Spleen (tissue), 11 donors: ENCODE measurements around the gene MOB2. TPM values are rescaled to one million over a fixed set of nuclear protein-coding genes. Genes with fewer than 3 reads are reported as not detected.
A peak's percentile ranks its signal among the peaks of the same experiment; 100 is the strongest.

Source experiments
- DNase-seq: peaks from one replicate; pipeline ENCODE4 v3.0.0-alpha.2; 2020
- H3K27ac ChIP-seq, 8 donors: fragments of 200-600 bp; sonication (generic) in 7 of 8; 1 replicate in 4 of 8; 2 replicates in 4 of 8; pipeline versions ENCODE4 v1.5.0 to v1.8.0; 2016 to 2021; ENCODE audit warnings: inconsistent platforms in 4 of 8, mild to moderate bottlenecking in 4 of 8, moderate library complexity in 1 of 8
- H3K27me3 ChIP-seq, 7 donors: fragments of 200-600 bp; sonication (generic) in 6 of 7; replicated peaks in 1 of 7; 1 replicate in 4 of 7; 2 replicates in 3 of 7; pipeline versions ENCODE4 v1.5.0 to v1.8.0; 2016 to 2021; ENCODE audit warnings: inconsistent platforms in 3 of 7, mild to moderate bottlenecking in 1 of 7
- H3K36me3 ChIP-seq, 6 donors: fragments of 200-600 bp; sonication (generic) in 5 of 6; 1 replicate in 4 of 6; 2 replicates in 2 of 6; pipeline versions ENCODE4 v1.5.0 to v1.8.0; 2016 to 2021; ENCODE audit warnings: inconsistent platforms in 2 of 6
- H3K4me1 ChIP-seq, 6 donors: fragments of 200-600 bp; sonication (generic) in 5 of 6; 1 replicate in 3 of 6; 2 replicates in 3 of 6; pipeline versions ENCODE4 v1.5.0 to v1.8.0; 2016 to 2021; ENCODE audit warnings: inconsistent platforms in 3 of 6
- H3K4me3 ChIP-seq, 8 donors: fragments of 200-600 bp; sonication (generic) in 7 of 8; 1 replicate in 4 of 8; 2 replicates in 4 of 8; pipeline versions ENCODE4 v1.5.0 to v1.8.0; 2016 to 2021; ENCODE audit warnings: inconsistent platforms in 4 of 8, mild to moderate bottlenecking in 4 of 8, moderate library complexity in 2 of 8
- H3K9me3 ChIP-seq, 8 donors: fragments of 200-600 bp; sonication (generic) in 7 of 8; 1 replicate in 4 of 8; 2 replicates in 4 of 8; pipeline versions ENCODE4 v1.5.0 to v1.8.0; 2016 to 2021; ENCODE audit warnings: inconsistent platforms in 4 of 8
- CTCF ChIP-seq, 11 experiments: fragments of 200-600 bp in 7 of 11; fragments of 450-650 bp in 4 of 11; sonication (generic) in 4 of 11; IDR thresholded peaks in 8 of 11; conservative IDR thresholded peaks in 3 of 11; 1 replicate in 7 of 11; 2 replicates in 4 of 11; pipeline versions ENCODE4 v1.4.0 to v1.8.0; 2016 to 2021; ENCODE audit warnings: antibody characterized with exemption in 11 of 11, inconsistent platforms in 4 of 11, mild to moderate bottlenecking in 1 of 11
- POLR2A ChIP-seq, 3 donors: fragments of 450-650 bp; IDR thresholded peaks; one replicate each; pipeline ENCODE4 v1.5.1; 2017; ENCODE audit warnings: antibody characterized with exemption in 3 of 3, mild to moderate bottlenecking in 1 of 3
- POLR2AphosphoS5 ChIP-seq, 3 donors: sonication (generic); formaldehyde crosslinking; IDR thresholded peaks; one replicate each; pipeline ENCODE4 v1.5.1; 2017; ENCODE audit warnings: antibody characterized with exemption in 3 of 3
- WGBS, 5 donors: extraction: QIAGEN DNeasy Blood & Tissue Kit in 3 of 5; methylation state at CpG; one replicate each; pipeline versions ENCODE4 v1.1.5 to v1.1.7; 2013 to 2018; 5-methylcytosine and 5-hydroxymethylcytosine counted together
- intact Hi-C: fragments of 100-400 bp; cut with DNase I; formaldehyde crosslinking; loops from one replicate; pipeline ENCODE4 v1.15.0; 2023; ENCODE audit warnings: low total_unique reads
- polyA plus RNA-seq, 3 donors: library from polyadenylated mRNA; stranded (reverse); fragments of 200-250 nt; gene quantifications; one replicate each; pipeline ENCODE4 v1.2.1, GENCODE V29; 2013
- total RNA-seq, 7 donors: library from RNA; depleted of rRNA in 3 of 7; stranded (reverse); fragments of >200 nt in 3 of 7; fragmentation: NEBNext Ultra II Directional in 4 of 7; extraction: Animal tissue kit (Norgen Biotek cat#: 25700) in 4 of 7; gene quantifications; one replicate each; pipeline versions ENCODE4 v1.1.0 to v1.2.1, GENCODE V29; 2016 to 2021
- donor health status: healthy with polysubstance abuse.
- donor health status: DM: no; HTN: no; CAD: no; lungs with moderate emphysema.
- donor health status: DM: no; HTN: no; CAD: no.
- donor health status: Bipolar disorder and iron deficiency.
- donor health status: healthy.
- donor health status: DM: no; HTN: no; CAD: no.
- donor health status: DM: yes; HTN: yes; CAD: no.

MOB2 gene
- total and polyA plus RNA-seq, 10 donors: 28.1 to 51.5 (median 41.5) TPM

- 81 to 87% (median 85%) methylated on average over 18 to 20 of the region's 20 CpGs for WGBS, 5 donors
- DNase-seq: no peak
- no peaks in the 10 kb centered on the region for H3K27me3 ChIP-seq
- no peak overlapping the region for H3K4me3 ChIP-seq
- H3K27ac ChIP-seq: peak overlapping the region in 3 of 8 donors; percentile 7 to 14 (median 9)
- intact Hi-C loops: no loop called here
- H3K36me3 ChIP-seq: peaks cover 0 to 48% (median 3%) of the 10 kb centered on the region in 6 donors
- peaks cover 27 to 77% (median 58%) of the 10 kb centered on the region in 6 donors for H3K4me1 ChIP-seq
- TF ChIP-seq POLR2AphosphoS5 (IDR thresholded peaks at IDR 0.05) (no peak), CTCF (IDR thresholded peaks at IDR 0.05 in 8 of 11, conservative IDR thresholded peaks at IDR 0.05 in 3 of 11) (no peak), POLR2A (IDR thresholded peaks at IDR 0.05) (no peak)
- no peaks in the 10 kb centered on the region for H3K9me3 ChIP-seq
Measured at GRCh38 chr11:1502954-1503707, 16.6 kb upstream of the MOB2 start.

GRCh38 chr11:1502168-1502953 lies 15.8 kb upstream of the MOB2 start:
- H3K36me3 ChIP-seq: peaks cover 0 to 48% (median 3%) of the 10 kb centered on the region in 6 donors
- intact Hi-C loops: no loop called here
- TF ChIP-seq CTCF (IDR thresholded peaks at IDR 0.05 in 8 of 11, conservative IDR thresholded peaks at IDR 0.05 in 3 of 11): no peak
- TF ChIP-seq POLR2AphosphoS5 (IDR thresholded peaks at IDR 0.05): no peak
- TF ChIP-seq POLR2A (IDR thresholded peaks at IDR 0.05): no peak
- H3K27me3 ChIP-seq: no peaks in the 10 kb centered on the region
- 90 to 95% (median 92%) methylated on average over 21 to 24 of the region's 24 CpGs for WGBS, 5 donors
- no peak overlapping the region for H3K4me3 ChIP-seq
- H3K4me1 ChIP-seq: peaks cover 28 to 77% (median 58%) of the 10 kb centered on the region in 6 donors
- no peak for DNase-seq
- H3K27ac ChIP-seq: no peak overlapping the region
- no peaks in the 10 kb centered on the region for H3K9me3 ChIP-seq

- TF ChIP-seq POLR2A (IDR thresholded peaks at IDR 0.05) (no peak), CTCF (IDR thresholded peaks at IDR 0.05 in 8 of 11, conservative IDR thresholded peaks at IDR 0.05 in 3 of 11) (no peak), POLR2AphosphoS5 (IDR thresholded peaks at IDR 0.05) (no peak)
- Histone ChIP-seq H3K27ac (no peak overlapping the region), H3K9me3 (no peaks in the 10 kb centered on the region), H3K27me3 (no peaks in the 10 kb centered on the region), H3K4me3 (no peak overlapping the region), H3K36me3 (peaks cover 0 to 48% (median 3%) of the 10 kb centered on the region in 6 donors), H3K4me1 (peaks cover 26 to 77% (median 56%) of the 10 kb centered on the region in 6 donors)
- intact Hi-C loops: no loop called here
- DNase-seq: peak; percentile 40
- WGBS, 5 donors: 92 to 95% (median 93%) methylated on average over 20 to 25 of the region's 25 CpGs
Measured at GRCh38 chr11:1501421-1502167, 15.0 kb upstream of the MOB2 start.
